CD4-positive, alpha-beta memory T cell (primary cell): ENCODE results near the gene PIK3CG. TPM values are rescaled to one million over a fixed set of nuclear protein-coding genes. Genes with fewer than 3 reads are reported as not detected.
"Not testable (repeated sequence)": the region's sequence is repeated elsewhere in the genome, so short reads cannot be mapped to it uniquely, and the experiment has no call there.

Source experiments
- CTCF ChIA-PET: fragments of 350-600 bp; sonication (Branson Sonifier 250); formaldehyde crosslinking; loops from one replicate; lab custom pipeline; 2021; ENCODE audit warnings: inconsistent platforms; ENCODE audit not compliant: partially characterized antibody; lab: Charles Lee
- POLR2A ChIA-PET: fragments of 350-600 bp; sonication (Branson Sonifier 250); formaldehyde crosslinking; loops from one replicate; lab custom pipeline; 2021; ENCODE audit not compliant: partially characterized antibody; lab: Charles Lee
- DNase-seq, 5 donors: peaks; one replicate each; pipeline versions ENCODE4 v3.0.0 to v3.0.0-alpha.2; 2020 to 2022; ENCODE audit warnings: mixed read lengths in 1 of 5
- H3K27ac ChIP-seq: one replicate; pipeline ENCODE4 v1.7.0; 2013; ENCODE audit warnings: low read depth, low read length
- H3K27me3 ChIP-seq: 2 replicates; pipeline ENCODE4 v1.7.0; 2013; ENCODE audit warnings: mild to moderate bottlenecking, low read length, moderate library complexity; ENCODE audit not compliant: insufficient read depth
- H3K36me3 ChIP-seq: 2 replicates; pipeline ENCODE4 v1.7.0; 2013; ENCODE audit warnings: mild to moderate bottlenecking, low read length, moderate library complexity; ENCODE audit not compliant: insufficient read depth
- H3K4me1 ChIP-seq: 2 replicates; pipeline ENCODE4 v1.7.0; 2013; ENCODE audit warnings: mild to moderate bottlenecking, low read length, moderate library complexity; ENCODE audit not compliant: insufficient read depth
- H3K4me3 ChIP-seq, 2 donors: one replicate each; pipeline ENCODE4 v1.7.0; 2013; ENCODE audit warnings: low read length in 2 of 2, mild to moderate bottlenecking in 1 of 2
- H3K9me3 ChIP-seq, 2 donors: one replicate each; pipeline ENCODE4 v1.7.0; 2013; ENCODE audit warnings: low read length in 2 of 2, control low read depth in 1 of 2; ENCODE audit not compliant: control insufficient read depth in 1 of 2
- H3K27ac Mint-ChIP-seq, 7 donors: one replicate each; pipeline ENCODE4 v1.8.0; 2020 to 2021; ENCODE audit warnings: mixed read lengths in 7 of 7, mild to moderate bottlenecking in 6 of 7, inconsistent platforms in 3 of 7, moderate library complexity in 3 of 7
- H3K27me3 Mint-ChIP-seq, 2 donors: one replicate each; pipeline ENCODE4 v1.8.0; 2020 to 2021; ENCODE audit warnings: mixed read lengths in 2 of 2
- H3K36me3 Mint-ChIP-seq, 2 donors: one replicate each; pipeline ENCODE4 v1.8.0; 2020 to 2021; ENCODE audit warnings: mixed read lengths in 2 of 2, inconsistent platforms in 1 of 2, mild to moderate bottlenecking in 1 of 2
- H3K4me1 Mint-ChIP-seq, 4 donors: one replicate each; pipeline ENCODE4 v1.8.0; 2020 to 2021; ENCODE audit warnings: mixed read lengths in 4 of 4, mild to moderate bottlenecking in 1 of 4
- H3K4me3 Mint-ChIP-seq, 8 donors: one replicate each; pipeline ENCODE4 v1.8.0; 2020 to 2021; ENCODE audit warnings: mixed read lengths in 8 of 8, mild to moderate bottlenecking in 7 of 8, moderate library complexity in 6 of 8, inconsistent platforms in 3 of 8
- H3K9me3 Mint-ChIP-seq, 8 donors: one replicate each; pipeline ENCODE4 v1.8.0; 2020 to 2021; ENCODE audit warnings: mixed read lengths in 8 of 8, mild to moderate bottlenecking in 5 of 8, inconsistent platforms in 3 of 8, moderate library complexity in 1 of 8
- intact Hi-C: fragments of 100-400 bp; cut with micrococcal nuclease; formaldehyde crosslinking; loops from one replicate; pipeline ENCODE4 v1.15.1; 2023
- polyA plus RNA-seq, 2 donors: library from polyadenylated mRNA; unstranded; fragments of 300-500 nt; fragmentation: Illumina TruSeq; gene quantifications; one replicate each; pipeline ENCODE4 v1.2.3, GENCODE V29; 2021
- total RNA-seq, 2 experiments: library from RNA; stranded (reverse); gene quantifications; one replicate each; pipeline ENCODE4 v1.2.3, GENCODE V29; 2021

The PIK3CG gene
- total and polyA plus RNA-seq, 4 experiments from 2014 or later, result 15.3 to 32.6 (median 25.7) TPM

GRCh38 chr7:106915407-106915806 is 50.3 kb downstream of the PIK3CG start:
- Histone ChIP-seq H3K4me3 (no peak overlapping the region), H3K4me1 (no peaks in the 10 kb centered on the region), H3K27ac (no peak overlapping the region), H3K36me3 (no peaks in the 10 kb centered on the region), H3K27me3 (no peaks in the 10 kb centered on the region), H3K9me3 (no peaks in the 10 kb centered on the region)
- Mint-ChIP-seq H3K9me3 (peaks cover 5 to 24% (median 16%) of the 10 kb centered on the region in 8 donors), H3K36me3 (peaks cover 17 to 27% of the 10 kb centered on the region in 2 donors), H3K27me3 (no peaks in the 10 kb centered on the region), H3K27ac (no peak overlapping the region), H3K4me3 (no peak overlapping the region), H3K4me1 (peaks cover 0 to 2% (median 0%) of the 10 kb centered on the region in 4 donors)
- CTCF ChIA-PET, result no interaction called here
- no peak for DNase-seq
- intact Hi-C loops, result no loop called here
- POLR2A ChIA-PET, result no interaction called here

- CTCF ChIA-PET, result no interaction called here
- DNase-seq, result no peak
- Histone ChIP-seq H3K27me3 (no peaks in the 10 kb centered on the region), H3K4me3 (no peak overlapping the region), H3K4me1 (no peaks in the 10 kb centered on the region), H3K9me3 (no peaks in the 10 kb centered on the region), H3K36me3 (no peaks in the 10 kb centered on the region), H3K27ac (no peak overlapping the region)
- H3K27ac Mint-ChIP-seq, result no peak overlapping the region
- H3K4me1 Mint-ChIP-seq, result peaks cover 0 to 2% (median 0%) of the 10 kb centered on the region in 4 donors
- POLR2A ChIA-PET, result no interaction called here
- H3K27me3 Mint-ChIP-seq, result no peaks in the 10 kb centered on the region
- peaks cover 5 to 27% (median 17%) of the 10 kb centered on the region in 8 donors for H3K9me3 Mint-ChIP-seq
- no peak overlapping the region for H3K4me3 Mint-ChIP-seq
- intact Hi-C loops, result no loop called here
- H3K36me3 Mint-ChIP-seq, result peaks cover 17 to 27% of the 10 kb centered on the region in 2 donors
Measured at GRCh38 chr7:106915873-106916272, 50.8 kb downstream of the PIK3CG start.

GRCh38 chr7:106916679-106917078 is 51.6 kb downstream of the PIK3CG start:
- POLR2A ChIA-PET, result no interaction called here
- H3K27ac Mint-ChIP-seq, result no peak overlapping the region
- CTCF ChIA-PET, result no interaction called here
- H3K4me1 Mint-ChIP-seq, result peaks cover 0 to 2% (median 0%) of the 10 kb centered on the region in 4 donors
- no peak overlapping the region for H3K4me3 Mint-ChIP-seq
- intact Hi-C loops, result no loop called here
- Histone ChIP-seq H3K9me3 (no peaks in the 10 kb centered on the region), H3K36me3 (no peaks in the 10 kb centered on the region), H3K27ac (no peak overlapping the region), H3K4me1 (no peaks in the 10 kb centered on the region), H3K27me3 (no peaks in the 10 kb centered on the region), H3K4me3 (no peak overlapping the region)
- no peaks in the 10 kb centered on the region for H3K27me3 Mint-ChIP-seq
- peaks cover 17 to 31% of the 10 kb centered on the region in 2 donors for H3K36me3 Mint-ChIP-seq
- peaks cover 8 to 36% (median 25%) of the 10 kb centered on the region in 8 donors for H3K9me3 Mint-ChIP-seq
- no peak for DNase-seq

- Mint-ChIP-seq H3K27ac (no peak overlapping the region), H3K9me3 (peaks cover 8 to 49% (median 37%) of the 10 kb centered on the region in 8 donors), H3K4me3 (no peak overlapping the region), H3K27me3 (no peaks in the 10 kb centered on the region), H3K4me1 (no peaks in the 10 kb centered on the region), H3K36me3 (peaks cover 17 to 29% of the 10 kb centered on the region in 2 donors)
- H3K36me3 ChIP-seq, result no peaks in the 10 kb centered on the region
- intact Hi-C loops, result no loop called here
- H3K27me3 ChIP-seq, result no peaks in the 10 kb centered on the region
- H3K9me3 ChIP-seq, result no peaks in the 10 kb centered on the region
- H3K4me3 ChIP-seq, result no peak overlapping the region
- ChIA-PET POLR2A (no interaction called here), CTCF (interaction anchor here (1.3 kb wide), 1 partner anchor 54 kb away, joined by 3 read pairs; no protein-coding TSS in a partner anchor)
- no peak overlapping the region for H3K27ac ChIP-seq
- DNase-seq, result no peak
- H3K4me1 ChIP-seq, result no peaks in the 10 kb centered on the region
Measured at GRCh38 chr7:106918991-106919390, 53.9 kb downstream of the PIK3CG start.

- H3K4me3 Mint-ChIP-seq, H3K36me3 Mint-ChIP-seq, H3K4me1 Mint-ChIP-seq, H3K27me3 ChIP-seq, H3K27ac Mint-ChIP-seq, H3K27me3 Mint-ChIP-seq, DNase-seq, H3K9me3 ChIP-seq, H3K36me3 ChIP-seq, intact Hi-C loops, CTCF ChIA-PET, H3K4me3 ChIP-seq, H3K27ac ChIP-seq, H3K4me1 ChIP-seq, POLR2A ChIA-PET: not testable (repeated sequence)
- peaks cover 3 to 44% (median 32%) of the 10 kb centered on the region in 8 donors for H3K9me3 Mint-ChIP-seq
Measured at GRCh38 chr7:106924468-106924867, 59.4 kb downstream of the PIK3CG start.

- Mint-ChIP-seq H3K9me3 (peaks cover 0 to 20% (median 14%) of the 10 kb centered on the region in 8 donors), H3K4me3 (no peak overlapping the region), H3K36me3 (peaks cover 3 to 4% of the 10 kb centered on the region in 2 donors), H3K27ac (no peak overlapping the region), H3K27me3 (peaks cover 0 to 1% of the 10 kb centered on the region in 2 donors), H3K4me1 (peaks cover 0 to 3% (median 0%) of the 10 kb centered on the region in 4 donors)
- Histone ChIP-seq H3K27ac (no peak overlapping the region), H3K36me3 (no peaks in the 10 kb centered on the region), H3K4me1 (no peaks in the 10 kb centered on the region), H3K4me3 (no peak overlapping the region), H3K27me3 (no peaks in the 10 kb centered on the region), H3K9me3 (no peaks in the 10 kb centered on the region)
- intact Hi-C loops, result no loop called here
- DNase-seq, result no peak
- ChIA-PET POLR2A (no interaction called here), CTCF (no interaction called here)
Measured at GRCh38 chr7:106926892-106927291, 61.8 kb downstream of the PIK3CG start.

GRCh38 chr7:106927536-106927935 is 62.5 kb downstream of the PIK3CG start:
- Histone ChIP-seq H3K4me1 (no peaks in the 10 kb centered on the region), H3K4me3 (no peak overlapping the region), H3K27ac (no peak overlapping the region), H3K9me3 (no peaks in the 10 kb centered on the region), H3K27me3 (no peaks in the 10 kb centered on the region), H3K36me3 (no peaks in the 10 kb centered on the region)
- Mint-ChIP-seq H3K27ac (no peak overlapping the region), H3K36me3 (peaks cover 0 to 4% of the 10 kb centered on the region in 2 donors), H3K27me3 (peaks cover 0 to 1% of the 10 kb centered on the region in 2 donors), H3K9me3 (peaks cover 0 to 16% (median 9%) of the 10 kb centered on the region in 8 donors), H3K4me1 (peaks cover 0 to 3% (median 0%) of the 10 kb centered on the region in 4 donors), H3K4me3 (no peak overlapping the region)
- CTCF ChIA-PET, result no interaction called here
- POLR2A ChIA-PET, result no interaction called here
- no peak for DNase-seq
- intact Hi-C loops, result no loop called here
